Naive thymus-derived CD4-positive, alpha-beta T cell (primary cell): ENCODE measurements around the gene C3orf18. TPM values are rescaled to one million over a fixed set of nuclear protein-coding genes. Genes with fewer than 3 reads are reported as not detected.

Experiments used
- ATAC-seq: fragments of 150-1000 bp; cut with Tn5 transposase; 2 replicates; pipeline ENCODE4 v1.10.0; 2021; ENCODE audit warnings: mild to moderate bottlenecking, moderate library complexity
- CTCF ChIA-PET: fragments of 350-600 bp; sonication (Branson Sonifier 250); formaldehyde crosslinking; loops from one replicate; lab custom pipeline; 2021; ENCODE audit warnings: antibody characterized with exemption; lab: Charles Lee
- POLR2A ChIA-PET: fragments of 350-600 bp; sonication (Branson Sonifier 250); formaldehyde crosslinking; loops from one replicate; lab custom pipeline; 2021; ENCODE audit warnings: antibody characterized with exemption, inconsistent platforms; lab: Charles Lee
- DNase-seq, 9 donors: peaks; one replicate each; pipeline versions ENCODE4 v3.0.0 to v3.0.0-alpha.2; 2020 to 2022; ENCODE audit warnings: mixed read lengths in 1 of 9
- H3K27ac ChIP-seq: one replicate; pipeline ENCODE4 v1.7.0; 2013; ENCODE audit warnings: mild to moderate bottlenecking, low read depth, low read length, moderate library complexity
- H3K27me3 ChIP-seq, 2 donors: one replicate each; pipeline ENCODE4 v1.7.0; 2013; ENCODE audit warnings: low read length in 2 of 2, mild to moderate bottlenecking in 2 of 2, moderate library complexity in 2 of 2; ENCODE audit not compliant: control insufficient read depth in 2 of 2, insufficient read depth in 2 of 2
- H3K36me3 ChIP-seq, 3 experiments: 1 replicate in 2 of 3; 2 replicates in 1 of 3; pipeline ENCODE4 v1.7.0; 2013; ENCODE audit warnings: low read length in 3 of 3, mild to moderate bottlenecking in 3 of 3, moderate library complexity in 1 of 3; ENCODE audit not compliant: insufficient read depth in 3 of 3, control insufficient read depth in 2 of 3
- H3K4me1 ChIP-seq, 2 donors: one replicate each; pipeline ENCODE4 v1.7.0; 2013; ENCODE audit warnings: low read length in 2 of 2, mild to moderate bottlenecking in 2 of 2, moderate library complexity in 1 of 2; ENCODE audit not compliant: control insufficient read depth in 2 of 2, insufficient read depth in 2 of 2
- H3K4me3 ChIP-seq: 2 replicates; pipeline ENCODE4 v1.7.0; 2013; ENCODE audit warnings: mild to moderate bottlenecking, low read length
- H3K9me3 ChIP-seq, 3 experiments: 1 replicate in 2 of 3; 2 replicates in 1 of 3; pipeline ENCODE4 v1.7.0; 2013; ENCODE audit warnings: low read length in 3 of 3; ENCODE audit not compliant: control insufficient read depth in 2 of 3
- H3K27ac Mint-ChIP-seq, 9 donors: one replicate each; pipeline ENCODE4 v1.8.0; 2020 to 2022; ENCODE audit warnings: mixed read lengths in 9 of 9, mild to moderate bottlenecking in 8 of 9, moderate library complexity in 5 of 9, inconsistent platforms in 2 of 9
- H3K27me3 Mint-ChIP-seq, 5 donors: one replicate each; pipeline ENCODE4 v1.8.0; 2021 to 2022; ENCODE audit warnings: mixed read lengths in 5 of 5, mild to moderate bottlenecking in 1 of 5
- H3K36me3 Mint-ChIP-seq, 5 donors: one replicate each; pipeline ENCODE4 v1.8.0; 2020 to 2022; ENCODE audit warnings: mixed read lengths in 5 of 5, mild to moderate bottlenecking in 3 of 5, inconsistent platforms in 1 of 5
- H3K4me1 Mint-ChIP-seq, 7 donors: one replicate each; pipeline ENCODE4 v1.8.0; 2020 to 2022; ENCODE audit warnings: mixed read lengths in 7 of 7, mild to moderate bottlenecking in 3 of 7, inconsistent platforms in 1 of 7
- H3K4me3 Mint-ChIP-seq, 10 donors: one replicate each; pipeline ENCODE4 v1.8.0; 2020 to 2022; ENCODE audit warnings: mild to moderate bottlenecking in 10 of 10, mixed read lengths in 10 of 10, moderate library complexity in 6 of 10, inconsistent platforms in 2 of 10
- H3K9me3 Mint-ChIP-seq, 11 donors: one replicate each; pipeline ENCODE4 v1.8.0; 2020 to 2022; ENCODE audit warnings: mixed read lengths in 11 of 11, mild to moderate bottlenecking in 4 of 11, inconsistent platforms in 1 of 11, moderate library complexity in 1 of 11
- intact Hi-C, 2 donors: fragments of 100-400 bp; cut with micrococcal nuclease; formaldehyde crosslinking; loops; one replicate each; pipeline ENCODE4 v1.15.1; 2023
- polyA plus RNA-seq, 2 donors: library from polyadenylated mRNA; unstranded; fragments of 300-500 nt; fragmentation: Illumina TruSeq; gene quantifications; one replicate each; pipeline ENCODE4 v1.2.3, GENCODE V29; 2021
- total RNA-seq, 6 experiments: library from RNA in 5 of 6; stranded (reverse) in 5 of 6; gene quantifications; 1 replicate in 5 of 6; 2 replicates in 1 of 6; pipeline ENCODE4 v1.2.3 and lab custom pipeline; 2021 to 2026

The C3orf18 gene
- total and polyA plus RNA-seq, 7 experiments from 2014 or later = 11.1 to 67.5 (median 16.4) TPM

GRCh38 chr3:50606596-50606995 lies 39.0 kb upstream of the C3orf18 start:
- Histone ChIP-seq H3K27ac (peak overlapping the region; percentile 93), H3K4me1 (peaks cover 71 to 76% of the 10 kb centered on the region in 2 donors), H3K36me3 (peaks cover 18 to 75% (median 25%) of the 10 kb centered on the region in 3 experiments), H3K4me3 (peak overlapping the region; percentile 93), H3K9me3 (no peaks in the 10 kb centered on the region), H3K27me3 (no peaks in the 10 kb centered on the region)
- ATAC-seq (peak; percentile 34), DNase-seq (peak in 3 of 9 donors; percentile 40 to 42 (median 41))
- ChIA-PET POLR2A (interaction anchor here (1.4 to 25.1 kb wide), 3 partner anchors 16 to 269 kb away, joined by 4 to 730 read pairs (median 410); partner anchors contain the start of genes C3orf18 and HEMK1), CTCF (interaction anchor here (1.9 to 13.9 kb wide), 4 partner anchors 8 to 32 kb away, joined by 6 to 578 read pairs (median 142); partner anchors contain the start of genes C3orf18 and HEMK1)
- Mint-ChIP-seq H3K27ac (peak overlapping the region; percentile 40 to 96 (median 94)), H3K4me3 (peak overlapping the region; percentile 83 to 98 (median 92)), H3K4me1 (peaks cover 60 to 93% (median 78%) of the 10 kb centered on the region in 7 donors), H3K36me3 (peaks cover 31 to 78% (median 36%) of the 10 kb centered on the region in 5 donors), H3K27me3 (no peaks in the 10 kb centered on the region), H3K9me3 (no peaks in the 10 kb centered on the region)
- intact Hi-C loops = no loop called here

GRCh38 chr3:50605901-50606326 lies 38.4 kb upstream of the C3orf18 start:
- Histone ChIP-seq H3K4me3 (peak overlapping the region; percentile 93), H3K4me1 (peaks cover 78 to 83% of the 10 kb centered on the region in 2 donors), H3K9me3 (no peaks in the 10 kb centered on the region), H3K36me3 (peaks cover 18 to 74% (median 25%) of the 10 kb centered on the region in 3 experiments), H3K27me3 (no peaks in the 10 kb centered on the region), H3K27ac (peak overlapping the region; percentile 93)
- intact Hi-C loops = no loop called here
- DNase-seq (no peak), ATAC-seq (no peak)
- Mint-ChIP-seq H3K36me3 (peaks cover 31 to 75% (median 36%) of the 10 kb centered on the region in 5 donors), H3K27me3 (no peaks in the 10 kb centered on the region), H3K4me1 (peaks cover 67 to 99% (median 83%) of the 10 kb centered on the region in 7 donors), H3K9me3 (no peaks in the 10 kb centered on the region), H3K4me3 (peak overlapping the region; percentile 83 to 98 (median 92)), H3K27ac (peak overlapping the region; percentile 78 to 96 (median 94))
- ChIA-PET POLR2A (interaction anchor here (1.4 to 25.1 kb wide), 3 partner anchors 16 to 269 kb away, joined by 4 to 730 read pairs (median 410); partner anchors contain the start of genes C3orf18 and HEMK1), CTCF (interaction anchor here (3.6 to 13.9 kb wide), 3 partner anchors 9 to 32 kb away, joined by 16 to 578 read pairs (median 268); partner anchors contain the start of genes C3orf18 and HEMK1)

- Histone ChIP-seq H3K27ac (peak overlapping the region; percentile 93), H3K4me3 (peak overlapping the region; percentile 93), H3K9me3 (no peaks in the 10 kb centered on the region), H3K27me3 (no peaks in the 10 kb centered on the region), H3K4me1 (peaks cover 88 to 89% of the 10 kb centered on the region in 2 donors), H3K36me3 (peaks cover 18 to 64% (median 20%) of the 10 kb centered on the region in 3 experiments)
- ChIA-PET POLR2A (interaction anchor here (1.4 to 25.1 kb wide), 4 partner anchors 14 to 268 kb away, joined by 4 to 730 read pairs (median 207); partner anchors contain the start of genes C3orf18 and HEMK1), CTCF (interaction anchor here (3.6 to 13.9 kb wide), 3 partner anchors 10 to 31 kb away, joined by 16 to 578 read pairs (median 268); partner anchors contain the start of genes C3orf18 and HEMK1)
- Mint-ChIP-seq H3K4me1 (peaks cover 77 to 100% (median 92%) of the 10 kb centered on the region in 7 donors), H3K4me3 (peak overlapping the region; percentile 83 to 98 (median 92)), H3K9me3 (no peaks in the 10 kb centered on the region), H3K27me3 (no peaks in the 10 kb centered on the region), H3K27ac (peak overlapping the region; percentile 89 to 97 (median 94)), H3K36me3 (peaks cover 27 to 71% (median 31%) of the 10 kb centered on the region in 5 donors)
- peak; percentile 4 for ATAC-seq
- intact Hi-C loops = no loop called here
- DNase-seq = no peak
Observed at GRCh38 chr3:50604628-50605588, 37.4 kb upstream of the C3orf18 start.

GRCh38 chr3:50604110-50604621 lies 36.6 kb upstream of the C3orf18 start:
- ChIA-PET POLR2A (interaction anchor here (1.8 to 25.1 kb wide), 3 partner anchors 14 to 31 kb away, joined by 4 to 730 read pairs (median 410); partner anchors contain the start of genes C3orf18 and HEMK1), CTCF (interaction anchor here (2.3 to 13.9 kb wide), 3 partner anchors 11 to 30 kb away, joined by 8 to 578 read pairs (median 16); partner anchors contain the start of genes C3orf18 and HEMK1)
- Histone ChIP-seq H3K27ac (peak overlapping the region; percentile 93), H3K4me3 (no peak overlapping the region), H3K36me3 (peaks cover 16 to 60% (median 18%) of the 10 kb centered on the region in 3 experiments), H3K9me3 (no peaks in the 10 kb centered on the region), H3K27me3 (no peaks in the 10 kb centered on the region), H3K4me1 (peaks cover 89 to 94% of the 10 kb centered on the region in 2 donors)
- no peaks in the 10 kb centered on the region for H3K27me3 Mint-ChIP-seq
- peaks cover 21 to 69% (median 29%) of the 10 kb centered on the region in 5 donors for H3K36me3 Mint-ChIP-seq
- no peak for DNase-seq
- H3K27ac Mint-ChIP-seq = peak overlapping the region; percentile 89 to 97 (median 94)
- no peak for ATAC-seq
- H3K4me3 Mint-ChIP-seq = peak overlapping the region in 9 of 10 donors; percentile 11 to 98 (median 87)
- H3K9me3 Mint-ChIP-seq = no peaks in the 10 kb centered on the region
- peaks cover 79 to 100% (median 87%) of the 10 kb centered on the region in 7 donors for H3K4me1 Mint-ChIP-seq
- intact Hi-C loops = no loop called here

- peak overlapping the region in 9 of 10 donors; percentile 1 to 98 (median 87) for H3K4me3 Mint-ChIP-seq
- H3K9me3 ChIP-seq = no peaks in the 10 kb centered on the region
- H3K36me3 Mint-ChIP-seq = peaks cover 14 to 66% (median 25%) of the 10 kb centered on the region in 5 donors
- peaks cover 88 to 91% of the 10 kb centered on the region in 2 donors for H3K4me1 ChIP-seq
- peaks cover 15 to 53% (median 18%) of the 10 kb centered on the region in 3 experiments for H3K36me3 ChIP-seq
- no peaks in the 10 kb centered on the region for H3K9me3 Mint-ChIP-seq
- H3K27ac ChIP-seq = peak overlapping the region; percentile 93
- peaks cover 74 to 99% (median 89%) of the 10 kb centered on the region in 7 donors for H3K4me1 Mint-ChIP-seq
- ChIA-PET CTCF (interaction anchor here (2.3 to 13.9 kb wide), 7 partner anchors 10 to 32 kb away, joined by 8 to 578 read pairs (median 16); partner anchors contain the start of genes C3orf18 and HEMK1), POLR2A (interaction anchor here (1.8 to 25.1 kb wide), 4 partner anchors 8 to 30 kb away, joined by 4 to 730 read pairs (median 256); partner anchors contain the start of genes C3orf18, CISH and HEMK1)
- no peak overlapping the region for H3K4me3 ChIP-seq
- no peaks in the 10 kb centered on the region for H3K27me3 ChIP-seq
- DNase-seq (no peak), ATAC-seq (no peak)
- intact Hi-C loops = no loop called here
- peak overlapping the region; percentile 89 to 97 (median 94) for H3K27ac Mint-ChIP-seq
- H3K27me3 Mint-ChIP-seq = no peaks in the 10 kb centered on the region
Observed at GRCh38 chr3:50603261-50604109, 35.9 kb upstream of the C3orf18 start.
